LoVo (cell line): ENCODE data around the gene MTF2.
A peak's percentile ranks its signal among the peaks of the same experiment; 100 is the strongest.
"Not testable (repeated sequence)": the region's sequence is repeated elsewhere in the genome, so short reads cannot be mapped to it uniquely, and the experiment has no call there.

Experiments used
- DNase-seq: peaks from one replicate; pipeline ENCODE4 v3.0.0-alpha.2; 2016; ENCODE audit warnings: low spot score

Gene MTF2

GRCh38 chr1:93078986-93079654 lies at the start of gene MTF2:
TSS of gene MTF2 (plus strand) at chr1:93079283. CDS start at chr1:93079527, 244 bp downstream.
- peak; percentile 95 for DNase-seq

GRCh38 chr1:93029317-93029716 lies 49.8 kb upstream of the MTF2 start:
- no peak for DNase-seq

GRCh38 chr1:93030191-93030590 lies 48.9 kb upstream of the MTF2 start:
- DNase-seq: not testable (repeated sequence)

- no peak for DNase-seq
Measured at GRCh38 chr1:93031711-93032110, 47.4 kb upstream of the MTF2 start.

- DNase-seq: no peak
Measured at GRCh38 chr1:93033029-93033428, 46.1 kb upstream of the MTF2 start.

- DNase-seq: no peak
Measured at GRCh38 chr1:93033785-93034184, 45.3 kb upstream of the MTF2 start.

- no peak for DNase-seq
Measured at GRCh38 chr1:93034397-93034796, 44.7 kb upstream of the MTF2 start.

GRCh38 chr1:93036672-93037071 lies 42.4 kb upstream of the MTF2 start:
- DNase-seq: no peak

GRCh38 chr1:93042187-93043056 lies 36.7 kb upstream of the MTF2 start:
- peak; percentile 46 for DNase-seq

- DNase-seq: no peak
Measured at GRCh38 chr1:93043057-93043557, 36.0 kb upstream of the MTF2 start.

GRCh38 chr1:93047618-93048017 lies 31.5 kb upstream of the MTF2 start:
- no peak for DNase-seq

GRCh38 chr1:93051961-93052360 lies 27.1 kb upstream of the MTF2 start:
- no peak for DNase-seq

GRCh38 chr1:93056214-93056613 lies 22.9 kb upstream of the MTF2 start:
- no peak for DNase-seq

- DNase-seq: no peak
Measured at GRCh38 chr1:93056649-93057048, 22.4 kb upstream of the MTF2 start.

- DNase-seq: peak; percentile 27
Measured at GRCh38 chr1:93061895-93062792, 16.9 kb upstream of the MTF2 start.

- no peak for DNase-seq
Measured at GRCh38 chr1:93076268-93076667, 2.8 kb upstream of the MTF2 start.

- no peak for DNase-seq
Measured at GRCh38 chr1:93078203-93078602, 880 bp upstream of the MTF2 start.

GRCh38 chr1:93078638-93078985 lies 471 bp upstream of the MTF2 start:
- no peak for DNase-seq

- no peak for DNase-seq
Measured at GRCh38 chr1:93079685-93080141, 630 bp downstream of the MTF2 start.

- DNase-seq: peak; percentile 67
Measured at GRCh38 chr1:93080179-93080823, 1.2 kb downstream of the MTF2 start.

- DNase-seq: no peak
Measured at GRCh38 chr1:93081716-93082115, 2.6 kb downstream of the MTF2 start.

GRCh38 chr1:93082313-93082712 lies 3.2 kb downstream of the MTF2 start:
- no peak for DNase-seq
